Inflammatory macrophage treated with lipopolysaccharide for 1 hour (primary cell): ENCODE results near the gene TAS2R41.
"Not testable (repeated sequence)": the region's sequence is repeated elsewhere in the genome, so short reads cannot be mapped to it uniquely, and the experiment has no call there.

ENCODE experiments used
- DNase-seq, 2 donors: peaks; one replicate each; pipeline ENCODE4 v3.0.0-alpha.2; 2020 to 2022

The TAS2R41 gene

DNA sequence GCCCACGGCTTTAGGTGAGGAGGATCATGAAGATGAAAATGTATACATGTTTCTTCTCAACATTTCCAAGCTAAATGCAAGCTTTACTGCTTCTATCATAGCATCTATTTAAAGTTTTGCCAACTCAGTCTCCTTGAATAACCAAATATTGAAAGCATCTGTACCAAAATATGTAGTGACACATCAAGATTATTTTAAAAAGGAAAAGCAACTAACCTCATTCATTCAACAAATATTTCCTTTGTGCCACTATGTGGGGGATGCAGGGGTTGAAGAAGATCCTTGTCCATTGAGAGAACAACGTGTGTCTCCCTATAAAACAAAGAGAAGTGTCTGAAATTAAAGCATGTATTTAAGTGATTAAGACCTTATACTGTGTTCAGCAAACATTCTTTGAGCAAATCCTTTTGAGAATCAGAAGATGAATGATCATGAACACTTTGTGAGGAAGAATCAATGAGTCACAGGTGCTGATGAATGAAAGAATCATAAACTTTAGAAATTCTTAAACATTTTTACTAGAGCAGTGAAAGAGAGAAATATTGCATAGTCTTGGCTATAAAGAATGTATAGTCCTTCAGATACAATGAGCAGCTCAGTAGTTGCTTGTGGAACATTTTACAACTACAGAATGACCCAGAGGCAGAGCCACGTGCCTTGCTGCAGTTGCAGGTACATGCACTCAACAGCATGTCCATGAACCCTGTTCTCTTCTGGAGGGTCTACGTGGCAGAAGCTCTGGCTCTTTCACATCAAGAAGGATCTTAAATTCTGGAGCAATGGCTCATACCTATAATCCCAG is 20.5 kb upstream of the TAS2R41 start:
- DNase-seq: no peak

DNA sequence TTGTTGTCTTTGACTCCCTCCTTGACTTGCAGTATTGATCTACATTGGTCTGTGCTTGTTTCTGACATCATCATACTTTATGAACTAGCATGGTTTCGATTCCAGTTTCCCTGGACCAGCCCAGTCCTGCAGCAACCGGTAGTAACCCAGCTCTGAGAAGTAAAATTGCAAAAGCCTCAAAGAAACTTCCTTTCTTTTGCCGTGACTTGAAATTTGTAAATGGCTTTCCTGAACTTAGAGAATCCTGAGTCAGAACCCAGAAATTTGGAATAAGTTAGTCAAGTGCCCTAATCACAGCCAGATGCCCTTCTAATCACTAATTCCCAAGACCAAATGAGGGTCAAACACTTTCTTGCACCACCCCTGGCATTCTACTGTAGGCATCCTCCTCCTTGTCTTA is 19.4 kb upstream of the TAS2R41 start:
- DNase-seq: peak; percentile 74 to 85

DNA sequence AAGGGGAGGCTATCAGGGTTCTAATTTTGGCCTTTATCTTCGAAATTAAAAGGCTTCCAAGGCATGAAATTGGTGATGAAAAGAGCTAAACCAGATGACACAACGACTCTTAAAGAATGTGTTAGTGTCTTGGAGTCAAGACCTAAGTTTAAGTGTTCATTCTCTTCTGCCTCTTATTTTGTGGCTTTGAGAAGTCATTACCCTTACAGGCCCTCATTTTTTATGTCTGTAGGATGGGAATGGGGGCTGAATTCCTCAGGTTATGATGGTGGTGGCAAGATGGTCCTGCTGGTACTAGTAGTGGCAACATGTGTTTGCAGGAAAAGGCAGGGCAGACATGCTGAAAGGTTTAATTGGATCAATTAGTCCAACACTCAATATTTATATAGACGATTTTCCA is 19.0 kb upstream of the TAS2R41 start:
- no peak for DNase-seq

DNA sequence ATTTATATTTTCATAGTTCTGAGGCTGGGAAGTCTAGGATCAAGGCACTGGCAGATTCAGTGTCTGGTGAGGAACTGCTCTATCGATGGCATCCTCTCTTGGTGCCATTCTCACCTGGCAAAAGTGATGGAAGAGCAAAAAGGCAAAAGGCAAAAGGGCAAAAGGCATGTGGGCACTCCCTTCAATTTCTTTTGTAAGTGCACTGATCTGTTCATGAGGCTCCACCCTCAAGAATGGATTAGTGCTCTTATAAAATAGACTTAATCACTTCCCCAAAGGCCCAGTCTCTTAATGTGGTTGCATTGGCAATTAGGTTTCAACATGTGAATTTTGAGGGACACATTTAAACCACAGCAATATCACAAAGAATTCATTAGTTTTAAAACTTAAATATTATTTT is 18.3 kb upstream of the TAS2R41 start:
- DNase-seq: no peak

DNA sequence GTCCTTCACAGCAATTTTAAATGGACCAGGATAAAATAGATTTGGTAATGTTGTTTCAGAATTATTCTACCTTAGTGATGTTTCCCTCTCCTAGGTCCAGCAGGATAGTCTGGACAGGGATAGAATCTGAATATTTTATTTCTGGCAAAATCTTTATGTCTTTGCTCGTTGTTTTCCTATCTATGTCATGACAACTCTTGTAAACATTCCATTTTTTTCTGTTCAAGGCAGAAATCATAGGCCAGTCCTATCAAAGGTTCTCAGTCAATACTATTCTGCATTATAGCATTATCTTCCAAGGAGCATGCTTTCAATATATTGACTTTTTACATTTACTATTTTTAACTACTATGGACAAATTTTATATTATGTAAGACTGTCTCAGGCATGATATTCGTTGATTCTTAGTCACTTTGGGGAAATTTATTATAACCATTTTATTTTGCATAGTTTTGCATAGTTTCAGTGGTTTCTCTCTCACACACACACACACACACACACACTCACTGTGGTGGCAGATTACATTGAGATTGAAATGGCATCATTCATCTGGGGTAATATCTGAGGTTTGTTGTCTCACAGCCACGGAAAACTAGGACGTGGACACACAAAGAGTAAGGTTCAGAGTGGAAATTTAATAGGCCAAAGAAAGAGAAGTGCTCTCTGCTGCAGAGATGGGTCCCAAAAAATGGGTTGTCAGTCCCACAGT is 17.2 kb upstream of the TAS2R41 start:
- DNase-seq: peak in 1 of 2 donors; percentile 50

DNA sequence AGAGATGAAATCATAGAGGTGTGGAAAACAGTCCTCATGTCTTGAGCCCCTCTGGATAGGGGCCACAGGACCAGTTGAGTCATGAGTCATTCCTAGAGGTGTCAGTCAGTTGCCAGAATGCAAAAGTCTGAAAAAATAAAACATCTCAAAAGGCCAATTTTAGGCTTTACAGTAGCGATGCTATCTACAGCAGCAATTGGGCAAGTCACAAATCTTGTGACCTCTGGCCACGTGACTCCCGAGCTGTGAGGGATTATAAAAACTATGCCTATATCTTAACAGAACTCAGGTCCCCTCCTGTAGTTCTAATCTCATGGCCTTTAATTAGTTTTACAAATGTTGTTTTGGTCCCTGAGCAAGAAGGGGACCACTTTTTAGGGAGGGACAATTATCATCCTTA is 15.6 kb upstream of the TAS2R41 start:
- DNase-seq: no peak

DNA sequence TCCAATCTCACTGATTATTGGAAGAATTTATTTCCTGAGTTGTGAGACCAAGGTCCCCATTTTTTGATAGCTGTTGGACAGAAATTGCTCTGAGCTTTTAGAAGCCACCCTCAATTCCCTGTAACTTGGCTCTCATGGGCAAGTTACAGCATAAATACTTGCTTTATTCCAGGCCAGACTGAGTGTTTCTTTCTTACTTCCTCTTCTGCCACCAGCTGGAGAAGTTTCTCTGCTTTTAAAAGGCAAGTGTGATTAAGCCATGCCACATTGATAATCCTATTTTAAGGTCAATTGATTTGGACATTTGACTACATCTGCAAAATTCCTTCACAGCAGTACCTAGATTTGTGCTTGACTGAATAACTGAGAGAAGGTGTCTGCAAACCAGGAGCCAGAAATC is 14.1 kb upstream of the TAS2R41 start:
- DNase-seq: no peak

DNA sequence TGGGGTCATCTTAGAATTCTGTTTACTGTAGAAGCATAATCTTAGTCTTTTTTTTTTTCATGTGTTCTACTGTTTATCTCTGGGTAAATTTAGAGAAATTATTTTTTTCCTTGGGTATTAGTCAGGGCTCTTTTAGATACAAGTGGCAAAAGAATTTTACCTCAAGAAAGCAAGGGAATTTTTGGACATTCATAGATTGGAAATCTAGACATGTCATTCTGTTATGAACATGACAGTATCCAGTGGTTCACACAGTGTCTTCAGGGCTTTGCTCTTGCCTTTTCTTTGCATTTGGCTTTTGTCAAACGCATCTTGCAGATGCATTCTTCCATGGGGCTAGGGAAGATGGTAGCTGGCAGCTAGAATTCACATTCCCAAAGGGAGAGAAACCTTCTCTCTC is 13.7 kb upstream of the TAS2R41 start:
- DNase-seq: no peak

DNA sequence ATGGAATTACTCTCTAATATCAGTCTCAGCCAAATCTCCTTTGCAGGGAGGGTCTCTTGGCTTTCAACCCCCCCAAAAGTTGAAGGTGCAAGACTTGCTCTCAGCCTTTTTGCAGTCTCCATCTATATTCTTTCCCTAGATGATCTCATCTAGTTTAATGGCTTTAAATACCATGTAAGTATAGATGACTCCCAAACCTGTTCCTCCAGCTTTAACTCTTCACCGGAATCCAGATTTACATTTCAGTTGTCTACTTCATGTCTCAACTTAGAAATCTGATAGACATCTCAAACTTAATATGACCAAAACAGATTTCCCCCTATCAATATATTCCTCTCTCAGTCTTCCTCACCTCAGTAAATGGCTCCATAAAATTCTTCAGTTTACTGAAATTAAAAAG is 9.9 kb upstream of the TAS2R41 start:
- DNase-seq: no peak

DNA sequence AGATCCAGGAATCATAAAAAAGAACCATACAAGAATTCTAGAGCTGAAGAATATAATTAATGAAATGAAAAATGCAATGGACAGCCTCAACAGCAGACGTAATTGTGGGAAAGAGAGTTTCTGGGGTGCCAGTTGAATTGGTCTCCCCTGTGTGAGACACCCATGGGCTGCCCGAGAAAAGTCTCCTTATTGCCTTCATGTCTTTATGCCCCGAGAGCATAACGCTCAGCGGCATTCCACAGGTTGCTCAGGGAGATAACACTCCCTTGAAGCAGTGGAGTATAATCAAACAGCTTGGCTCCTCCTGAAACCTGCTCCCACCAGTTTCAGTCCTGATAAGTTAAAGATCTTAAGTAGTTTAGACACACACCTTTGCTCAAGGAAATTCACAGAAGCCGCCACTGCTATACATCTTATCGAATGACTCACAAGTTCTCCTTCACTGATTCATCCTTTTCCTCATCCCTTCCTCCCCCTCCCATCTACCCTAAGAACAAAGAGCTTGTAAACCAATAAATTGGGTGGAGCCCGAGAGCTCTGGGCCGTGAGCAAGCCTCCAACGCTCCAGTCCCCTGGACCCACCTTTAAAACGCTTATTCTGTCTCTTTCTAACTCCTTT is 5.5 kb upstream of the TAS2R41 start:
- DNase-seq: not testable (repeated sequence)

DNA sequence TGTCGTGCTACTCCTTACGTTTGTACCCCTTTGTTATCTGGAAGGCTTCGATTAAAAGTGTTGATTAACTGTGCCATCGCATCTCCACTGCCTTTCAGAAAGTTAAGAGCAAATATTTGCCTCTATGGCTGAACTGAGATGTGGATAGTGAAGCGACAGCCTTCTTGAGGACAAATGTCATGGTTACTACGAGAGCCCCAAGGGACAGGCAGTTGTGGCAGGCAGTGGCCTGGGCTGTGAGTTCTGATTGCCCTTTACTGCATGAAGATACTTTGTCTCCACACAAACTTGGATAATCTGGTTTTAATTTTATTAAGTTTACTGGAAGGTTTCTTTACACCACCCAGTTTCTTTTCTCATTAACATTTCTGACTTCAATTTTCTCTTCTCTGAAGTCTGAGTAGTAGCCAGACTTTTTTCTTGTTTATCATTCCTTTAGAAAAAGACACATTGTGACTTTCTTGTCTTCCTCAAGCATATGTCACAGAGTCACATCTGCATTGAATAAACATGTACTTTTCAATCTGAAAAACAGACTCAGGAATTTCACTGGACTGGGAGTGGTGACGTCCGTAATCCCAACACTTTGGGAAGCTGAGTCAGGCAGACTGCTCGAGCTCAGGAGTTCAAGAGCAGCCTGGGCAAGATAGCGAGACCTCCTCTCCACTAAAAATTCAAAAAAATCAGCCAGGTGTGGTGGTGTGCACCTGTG is 1.5 kb downstream of the TAS2R41 start:
- no peak for DNase-seq

DNA sequence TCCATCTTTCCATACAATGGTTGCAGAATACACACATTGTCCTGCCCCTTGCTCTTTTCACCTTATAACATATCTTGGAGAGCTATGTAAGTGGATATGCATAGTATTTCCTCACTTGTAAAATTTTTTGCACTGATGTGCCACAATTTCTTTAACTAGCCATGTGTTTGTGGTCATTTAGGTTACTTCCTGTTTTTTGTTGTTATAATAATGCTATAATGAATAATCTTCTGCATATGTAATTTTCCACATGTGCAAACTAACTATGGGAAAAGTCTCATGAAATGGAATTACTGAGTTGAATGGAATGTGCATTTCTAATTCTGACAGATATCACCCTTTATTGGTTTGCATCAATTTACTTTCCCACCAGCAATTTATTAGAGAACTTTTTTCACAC is 2.8 kb downstream of the TAS2R41 start:
- peak; percentile 41 to 53 for DNase-seq

DNA sequence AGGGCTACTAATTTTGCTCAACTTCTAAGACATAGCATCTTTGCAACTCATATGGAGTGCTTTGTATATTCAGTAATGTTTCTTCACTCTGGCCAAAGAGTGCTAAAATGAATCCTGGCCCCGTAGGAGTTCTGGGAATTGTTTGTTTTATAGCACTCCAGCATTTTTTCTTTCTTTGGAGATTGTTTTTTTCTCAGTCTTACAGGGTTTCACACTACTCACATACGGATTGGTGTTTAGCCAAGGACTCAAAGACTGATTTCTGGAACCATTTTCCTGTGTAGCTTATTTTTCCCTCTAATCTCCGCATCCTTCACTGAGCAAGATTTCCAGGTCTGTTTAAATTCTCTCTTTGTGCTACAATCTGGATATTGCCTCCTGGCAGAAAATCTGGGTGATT is 6.4 kb downstream of the TAS2R41 start:
- no peak for DNase-seq

DNA sequence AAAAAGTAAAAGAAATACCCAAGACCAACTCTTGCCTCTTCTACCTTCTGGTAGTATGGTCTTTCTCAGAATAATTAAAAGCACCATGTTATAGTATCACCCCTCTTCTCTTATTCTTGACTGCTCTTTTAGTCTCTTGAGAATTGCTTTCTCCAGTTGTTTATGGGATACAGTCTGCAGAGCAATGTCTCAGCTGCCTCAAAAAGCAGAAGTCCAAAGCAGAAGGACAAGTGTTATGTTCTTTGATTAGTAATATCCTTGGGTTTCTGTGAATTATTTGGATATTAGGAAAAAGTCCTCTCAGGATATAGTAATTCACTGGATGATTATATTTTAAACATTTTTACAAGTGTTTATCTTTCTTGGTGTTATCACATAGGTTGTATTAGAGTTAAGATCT is 7.4 kb downstream of the TAS2R41 start:
- DNase-seq: peak; percentile 54 to 75

DNA sequence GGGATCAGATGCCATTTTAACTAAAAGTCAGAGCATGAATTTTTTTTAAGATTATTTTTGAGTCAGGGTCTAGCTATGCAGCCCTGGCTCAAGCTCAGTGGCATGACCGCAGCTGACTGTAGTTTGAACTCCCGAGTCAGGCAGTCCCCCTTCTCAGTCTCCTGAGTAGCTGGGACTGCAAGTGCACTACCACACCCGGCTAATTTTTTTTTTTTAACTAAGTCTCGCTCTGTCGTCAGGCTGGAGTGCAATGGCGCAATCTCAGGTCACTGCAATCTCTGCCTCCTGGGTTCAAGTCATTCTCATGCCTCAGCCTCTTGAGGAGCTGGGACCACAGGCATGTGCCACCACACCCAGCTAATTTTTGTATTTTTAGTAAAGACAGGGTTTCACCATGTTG is 7.8 kb downstream of the TAS2R41 start:
- DNase-seq: peak; percentile 47 to 66

DNA sequence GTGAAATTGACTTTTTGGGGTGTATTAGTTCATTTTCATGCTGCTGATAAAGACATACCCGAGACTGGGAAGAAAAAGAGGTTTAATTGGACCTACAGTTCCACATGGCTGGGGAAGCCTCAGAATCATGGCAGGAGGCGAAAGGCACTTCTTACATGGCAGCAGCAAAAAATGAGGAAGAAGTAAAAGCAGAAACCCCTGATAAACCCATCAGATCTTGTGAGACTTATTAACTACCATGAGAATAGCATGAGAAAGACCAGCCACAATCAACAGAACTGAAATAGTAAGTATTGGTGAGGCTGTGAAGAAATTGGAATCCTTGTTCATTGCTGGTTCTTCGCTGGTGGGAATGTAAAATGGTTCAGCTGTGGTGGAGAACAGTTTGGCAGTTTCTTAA is 8.6 kb downstream of the TAS2R41 start:
- peak; percentile 44 to 78 for DNase-seq

DNA sequence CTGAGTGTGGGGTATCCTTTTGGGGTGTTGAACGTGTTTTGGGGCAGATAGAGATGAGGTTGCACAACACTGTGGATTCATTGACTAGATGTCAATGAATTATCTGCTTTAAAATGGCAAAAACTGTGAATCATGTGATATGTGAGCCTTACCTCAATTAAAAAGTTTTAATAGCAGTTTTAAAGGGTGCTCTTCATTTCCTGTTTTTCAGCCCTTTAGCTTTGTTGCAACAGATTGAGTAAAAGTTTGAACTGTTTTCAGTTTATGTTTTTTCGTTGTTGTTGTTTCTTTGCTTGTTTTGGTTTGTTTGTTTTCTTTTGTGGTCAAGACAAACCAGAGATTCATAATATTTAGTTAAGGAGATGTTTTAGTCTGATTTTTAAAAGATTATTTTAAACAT is 9.4 kb downstream of the TAS2R41 start:
- no peak for DNase-seq

DNA sequence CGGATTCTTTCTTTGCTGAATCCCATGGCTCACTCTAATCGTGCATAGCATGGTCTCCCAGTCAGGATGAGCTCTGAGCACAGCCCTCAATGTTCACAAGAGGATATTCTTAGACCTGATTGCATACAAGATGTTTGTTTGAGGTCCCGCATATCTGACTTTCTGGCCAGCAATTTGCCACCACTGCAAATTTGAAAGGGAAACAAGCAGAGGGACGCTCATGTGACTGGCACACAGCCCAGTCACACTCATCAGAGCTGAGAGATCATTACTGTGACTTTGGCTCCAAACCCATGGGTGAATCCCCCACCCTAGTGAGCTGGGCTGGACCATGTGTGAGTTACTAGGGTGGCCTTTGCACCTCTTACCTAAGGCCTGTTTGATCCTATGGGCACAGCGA is 9.9 kb downstream of the TAS2R41 start:
- peak; percentile 63 to 83 for DNase-seq

DNA sequence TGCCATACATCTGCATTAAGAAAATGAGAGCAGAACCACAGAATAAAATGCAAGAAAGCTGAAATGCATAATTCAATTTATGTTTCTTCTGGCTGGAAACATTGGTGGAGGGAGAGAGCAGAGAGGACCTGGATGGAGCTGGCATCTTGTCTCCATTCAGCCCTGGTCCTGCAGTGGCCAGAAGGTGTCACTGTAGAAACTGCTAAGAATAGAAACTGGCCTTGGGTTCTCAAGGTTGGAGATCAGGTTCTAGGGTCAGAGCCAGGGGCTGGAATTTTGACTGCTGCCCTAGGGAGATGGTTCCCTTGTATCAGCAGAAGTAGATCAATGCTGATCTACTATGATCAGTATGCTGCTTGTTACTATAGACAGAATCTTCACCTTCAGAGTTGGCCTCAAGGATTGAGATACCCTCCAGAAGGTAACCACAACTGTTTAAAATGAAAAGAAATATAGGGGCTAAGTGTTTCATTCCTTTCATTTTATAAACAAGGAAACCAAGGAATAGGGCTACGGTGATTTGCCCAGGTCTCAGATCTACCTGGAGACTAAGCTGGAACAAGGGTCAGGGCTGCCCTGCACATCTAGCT is 13.1 kb downstream of the TAS2R41 start:
- DNase-seq: peak; percentile 52 to 60

DNA sequence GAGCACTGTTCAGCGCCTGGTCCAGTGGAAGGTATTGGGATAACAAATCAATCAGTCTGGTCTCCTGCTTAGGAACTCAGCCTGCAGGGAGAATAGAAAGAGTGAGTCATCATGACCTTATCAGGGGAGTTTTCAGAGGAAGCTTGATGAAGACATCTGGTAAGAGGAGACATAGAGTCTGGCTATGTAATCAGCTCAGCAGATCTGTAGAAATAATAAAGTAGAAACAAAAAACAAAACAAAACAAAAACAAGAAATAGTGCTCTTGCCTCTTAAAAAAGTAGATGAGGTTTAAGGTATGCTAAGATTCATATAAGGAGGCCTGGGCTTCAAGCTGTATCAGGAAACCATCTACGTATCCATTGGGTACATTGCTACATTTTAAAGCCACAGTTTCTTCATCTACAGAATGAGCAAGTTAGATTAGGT is 14.4 kb downstream of the TAS2R41 start:
- DNase-seq: peak; percentile 76 to 95

DNA sequence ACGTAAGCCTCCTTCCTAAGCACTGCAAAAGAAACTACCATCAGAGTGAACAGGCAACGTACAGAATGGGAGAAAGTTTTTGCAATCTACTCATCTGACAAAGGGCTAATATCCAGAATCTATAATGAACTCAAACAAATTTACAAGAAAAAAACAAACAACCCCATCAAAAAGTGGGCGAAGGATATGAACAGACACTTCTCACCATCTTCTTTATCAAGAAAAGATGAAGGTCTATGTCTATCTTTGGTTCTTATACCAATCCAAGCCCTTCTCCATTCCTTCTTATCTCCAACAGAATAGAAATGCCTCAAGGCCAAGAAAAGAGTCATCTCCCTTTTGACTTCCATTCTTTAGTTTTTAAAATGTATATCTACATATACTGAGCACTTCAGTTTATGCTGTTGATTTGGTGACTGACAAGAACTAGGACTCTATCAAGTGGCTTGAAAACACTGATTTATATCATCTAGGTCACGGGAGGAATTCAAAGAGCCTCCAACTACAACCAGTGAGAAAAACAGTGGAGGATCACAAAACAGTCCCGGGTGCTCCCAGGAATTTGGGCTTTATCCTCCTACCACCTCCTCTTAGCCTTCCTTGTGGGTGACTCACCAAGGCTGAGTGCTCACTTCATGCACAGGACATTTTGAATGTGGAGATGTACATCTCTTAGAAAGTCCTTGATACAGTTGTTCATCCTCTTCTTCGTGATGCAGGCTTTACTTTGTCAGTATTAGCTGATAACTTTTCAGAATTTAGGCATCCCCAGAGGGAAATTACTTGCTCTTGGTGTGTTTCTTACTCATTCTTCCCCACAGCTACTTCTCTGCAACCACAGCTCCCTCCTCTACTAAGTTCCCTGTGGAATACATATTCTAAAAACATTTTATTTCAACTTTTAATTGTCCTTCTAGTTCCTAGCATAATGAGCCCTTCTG is 15.4 kb downstream of the TAS2R41 start:
- DNase-seq: no peak

DNA sequence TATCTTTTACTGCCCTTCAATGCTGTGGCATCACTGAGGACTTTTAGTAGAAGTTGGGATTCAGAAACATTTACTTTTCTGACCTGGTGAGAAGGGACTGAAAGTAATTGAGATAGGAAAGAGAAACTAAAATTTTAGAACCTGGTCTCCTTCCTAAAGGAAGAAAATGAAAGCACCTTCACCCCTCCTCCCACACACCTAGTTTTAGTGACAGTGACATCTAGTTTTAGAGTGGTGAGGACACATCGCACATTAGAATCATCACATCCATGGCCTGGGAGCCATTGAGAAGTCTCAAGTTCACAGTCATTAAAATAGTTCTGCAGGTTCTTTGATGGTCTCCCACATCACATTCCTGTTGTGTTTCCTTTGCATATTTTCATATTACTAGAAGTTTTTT is 16.1 kb downstream of the TAS2R41 start:
- peak in 1 of 2 donors; percentile 58 for DNase-seq
